HTR-8/SVneo (cell line): ENCODE results near the gene GPR146.
A peak's percentile ranks its signal among the peaks of the same experiment; 100 is the strongest.

Experiments
- DNase-seq: peaks from one replicate; pipeline ENCODE4 v3.0.0; 2011; ENCODE audit warnings: low spot score, mixed read lengths; ENCODE audit not compliant: insufficient read length
- FAIRE-seq: peaks from 2 replicates; lab custom pipeline; 2011; peaks lifted over from hg19 to GRCh38; lab: Jason Lieb, UNC

Gene GPR146

GRCh38 chr7:1055956-1056784 is 11.8 kb downstream of the GPR146 start:
- no peak for FAIRE-seq
- no peak for DNase-seq

- no peak for DNase-seq
- FAIRE-seq: no peak
Measured at GRCh38 chr7:1056785-1057410, 12.6 kb downstream of the GPR146 start.

- DNase-seq (no peak), FAIRE-seq (peak; percentile 49)
Measured at GRCh38 chr7:1057416-1058291, 13.3 kb downstream of the GPR146 start.

- FAIRE-seq: no peak
Measured at GRCh38 chr7:1058311-1058710, 14.0 kb downstream of the GPR146 start.

GRCh38 chr7:1058821-1059199 is 14.5 kb downstream of the GPR146 start:
- DNase-seq: no peak
- no peak for FAIRE-seq

More at GRCh38 chr7:1058311-1058710, 14.0 kb downstream of the GPR146 start:
- no peak for DNase-seq

- no peak for DNase-seq
- peak; percentile 28 for FAIRE-seq
Measured at GRCh38 chr7:1059200-1060091, 15.1 kb downstream of the GPR146 start.

GRCh38 chr7:1060315-1061072 is 16.1 kb downstream of the GPR146 start:
- FAIRE-seq: no peak
- no peak for DNase-seq

GRCh38 chr7:1061180-1061579 is 16.8 kb downstream of the GPR146 start:
- DNase-seq (no peak), FAIRE-seq (no peak)

GRCh38 chr7:1062296-1063294 is 18.2 kb downstream of the GPR146 start:
- no peak for DNase-seq

GRCh38 chr7:1063361-1063760 is 19.0 kb downstream of the GPR146 start:
- DNase-seq: no peak
- FAIRE-seq: no peak

More at GRCh38 chr7:1062296-1063294, 18.2 kb downstream of the GPR146 start:
- FAIRE-seq: no peak

GRCh38 chr7:1064581-1064980 is 20.2 kb downstream of the GPR146 start:
- no peak for DNase-seq
- FAIRE-seq: no peak

GRCh38 chr7:1065263-1065584 is 20.9 kb downstream of the GPR146 start:
- FAIRE-seq (peak; percentile 64), DNase-seq (no peak)

- peak; percentile 92 for DNase-seq
- peak; percentile 40 for FAIRE-seq
Measured at GRCh38 chr7:1065585-1066241, 21.4 kb downstream of the GPR146 start.

- no peak for FAIRE-seq
- no peak for DNase-seq
Measured at GRCh38 chr7:1066242-1066588, 21.9 kb downstream of the GPR146 start.

- no peak for DNase-seq
- no peak for FAIRE-seq
Measured at GRCh38 chr7:1068013-1068412, 23.7 kb downstream of the GPR146 start.

GRCh38 chr7:1068619-1069018 is 24.3 kb downstream of the GPR146 start:
- no peak for FAIRE-seq
- no peak for DNase-seq

GRCh38 chr7:1070544-1071011 is 26.2 kb downstream of the GPR146 start:
- DNase-seq (no peak), FAIRE-seq (peak; percentile 100)
